G401.6 (cell line): ENCODE results near the gene OR1L6.

ENCODE experiments used
- FAIRE-seq: peaks from 2 replicates; lab custom pipeline; 2012; peaks lifted over from hg19 to GRCh38; lab: Jason Lieb, UNC

The OR1L6 gene, protein sequence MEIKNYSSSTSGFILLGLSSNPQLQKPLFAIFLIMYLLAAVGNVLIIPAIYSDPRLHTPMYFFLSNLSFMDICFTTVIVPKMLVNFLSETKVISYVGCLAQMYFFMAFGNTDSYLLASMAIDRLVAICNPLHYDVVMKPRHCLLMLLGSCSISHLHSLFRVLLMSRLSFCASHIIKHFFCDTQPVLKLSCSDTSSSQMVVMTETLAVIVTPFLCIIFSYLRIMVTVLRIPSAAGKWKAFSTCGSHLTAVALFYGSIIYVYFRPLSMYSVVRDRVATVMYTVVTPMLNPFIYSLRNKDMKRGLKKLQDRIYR

GRCh38 chr9:122742003-122742402 is at the start of gene OR1L6:
TSS of gene OR1L6 (plus strand) at chr9:122742303. CDS start at chr9:122749848, 7,545 bp downstream.
- FAIRE-seq: no peak

DNA sequence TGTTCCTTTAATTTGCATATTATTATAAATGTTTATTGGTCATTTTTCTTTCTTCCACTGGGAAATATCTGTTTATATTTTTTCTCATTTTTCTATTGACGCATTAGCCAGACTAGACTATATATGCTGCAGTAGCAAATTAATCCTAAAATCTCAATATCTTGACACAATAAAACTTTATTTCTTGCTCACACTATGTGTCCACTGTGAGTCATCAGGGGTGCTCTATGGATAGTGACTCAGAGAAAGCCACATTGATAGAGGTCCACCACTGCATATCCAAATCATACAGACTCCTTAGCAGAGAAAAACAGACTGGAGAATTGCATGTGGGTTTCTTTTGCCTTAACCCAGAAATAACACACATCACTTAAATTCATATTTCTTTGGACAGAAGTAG is 46.4 kb upstream of the OR1L6 start:
- FAIRE-seq: no peak

- FAIRE-seq: no peak
Measured at GRCh38 chr9:122718038-122718437, 24.1 kb upstream of the OR1L6 start.

- FAIRE-seq: no peak
Measured at GRCh38 chr9:122719218-122719617, 22.9 kb upstream of the OR1L6 start.

DNA sequence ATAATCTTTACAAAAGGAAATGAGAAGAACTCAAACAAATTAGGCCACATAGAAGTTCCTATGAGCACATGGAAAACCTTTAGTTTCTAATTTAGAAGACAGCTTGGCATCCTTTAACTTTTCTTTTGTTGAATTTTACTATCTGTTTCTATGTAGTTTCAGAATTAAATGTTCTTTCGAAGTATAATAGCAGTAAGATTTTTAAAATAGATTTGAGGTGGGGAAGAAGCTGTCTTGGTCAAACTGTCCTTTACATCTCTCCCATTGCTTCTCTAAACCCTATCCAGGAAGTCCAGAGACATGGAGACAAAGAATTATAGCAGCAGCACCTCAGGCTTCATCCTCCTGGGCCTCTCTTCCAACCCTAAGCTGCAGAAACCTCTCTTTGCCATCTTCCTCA is 18.4 kb upstream of the OR1L6 start, which contains the start of gene OR1L4:
Gene OR1L4, plus strand, starts transcription at position 301 of the 400 bp plus-strand sequence. Its CDS starts 0 bp downstream, at position 301.
- FAIRE-seq: no peak

GRCh38 chr9:122754825-122755224 is 12.7 kb downstream of the OR1L6 start:
- no peak for FAIRE-seq

DNA sequence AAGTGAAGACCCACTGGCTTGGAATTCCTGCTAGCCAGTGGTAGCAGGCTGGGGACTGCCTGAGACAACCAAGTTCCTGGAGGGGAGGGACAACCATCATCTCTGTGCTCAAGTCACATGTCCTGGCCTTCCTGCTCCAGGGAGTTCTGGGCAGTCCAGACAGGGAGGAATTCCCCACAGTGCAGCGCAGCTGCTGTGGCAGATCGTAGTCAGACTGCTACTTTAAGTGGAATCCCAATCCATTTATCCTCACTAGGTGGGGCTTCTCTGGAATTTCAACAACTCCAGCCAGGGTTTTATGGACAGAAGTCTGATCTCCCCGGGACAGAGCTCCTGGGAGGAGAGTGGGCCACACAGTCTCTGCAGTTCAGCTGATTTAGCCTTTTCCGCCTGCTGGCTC is 25.7 kb downstream of the OR1L6 start:
- FAIRE-seq: no peak

DNA sequence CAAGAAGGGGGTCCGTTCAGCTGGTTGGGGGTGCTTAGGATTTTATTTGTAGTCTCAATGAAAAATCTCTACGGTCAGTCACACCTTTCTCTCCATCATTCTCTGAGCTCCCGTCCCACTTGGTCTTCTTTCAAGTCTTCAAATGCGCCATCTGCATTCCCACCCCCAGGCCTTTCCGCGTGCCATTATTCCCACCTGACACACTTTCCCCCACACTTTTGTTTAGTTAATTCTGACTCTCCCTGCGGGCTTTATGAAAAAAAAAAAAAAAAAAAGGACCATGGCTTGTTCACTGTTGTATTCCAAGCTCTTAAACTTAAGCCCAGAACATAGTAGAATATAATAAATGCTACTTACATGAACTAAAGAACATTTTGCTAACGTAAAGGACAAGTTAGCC is 34.9 kb downstream of the OR1L6 start:
- FAIRE-seq: no peak

DNA sequence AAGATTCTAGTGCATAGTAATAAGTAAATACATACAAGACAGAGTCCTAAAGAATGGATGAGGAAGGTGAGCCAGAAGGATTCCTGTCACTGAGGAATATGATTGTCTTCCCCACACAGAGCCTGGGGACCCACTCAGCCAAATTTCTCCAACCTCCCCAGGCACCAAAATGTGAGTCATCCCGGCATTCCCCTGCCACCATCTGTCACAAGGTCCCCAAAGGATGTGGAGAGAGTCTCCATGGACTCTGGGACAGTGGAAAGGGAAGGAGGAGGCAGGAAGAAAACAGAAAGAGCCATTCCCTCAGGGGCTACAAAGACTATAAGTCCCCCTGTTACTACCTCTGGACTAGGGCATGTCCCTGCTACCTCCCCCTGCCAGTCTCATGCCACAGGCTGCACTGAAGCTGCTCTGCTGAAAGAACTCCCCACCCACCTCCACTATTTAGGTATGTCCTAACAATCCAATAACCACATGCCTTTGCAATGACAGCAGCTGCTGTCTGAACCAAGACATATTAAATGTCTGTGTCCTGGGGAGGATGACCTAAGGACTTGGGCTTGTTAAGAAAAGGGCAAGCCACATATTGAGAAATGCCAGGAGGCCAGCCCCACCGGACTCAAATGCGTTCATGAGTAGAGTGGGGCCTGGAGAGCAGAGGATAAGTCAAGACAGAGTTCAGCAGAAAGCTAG is 36.0 kb downstream of the OR1L6 start:
- FAIRE-seq: no peak

DNA sequence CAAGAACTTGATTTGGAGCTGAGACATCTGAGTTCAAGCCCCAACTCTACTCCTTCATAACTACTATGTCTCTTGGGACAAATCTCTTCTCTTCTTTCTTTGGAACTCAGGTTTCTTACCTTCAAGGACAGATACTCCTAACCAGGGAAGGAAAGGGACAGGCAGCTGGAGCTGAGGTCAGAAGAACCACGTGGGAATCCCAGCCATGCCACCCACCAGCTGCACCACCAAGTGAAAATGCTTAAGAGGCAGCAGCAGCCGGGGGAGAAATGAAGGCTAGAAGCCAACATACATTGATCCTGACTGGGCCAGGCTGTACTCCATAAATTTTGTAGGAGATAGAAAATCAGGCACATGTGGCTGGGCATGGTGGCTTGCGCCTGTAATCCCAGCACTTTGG is 37.1 kb downstream of the OR1L6 start:
- no peak for FAIRE-seq

DNA sequence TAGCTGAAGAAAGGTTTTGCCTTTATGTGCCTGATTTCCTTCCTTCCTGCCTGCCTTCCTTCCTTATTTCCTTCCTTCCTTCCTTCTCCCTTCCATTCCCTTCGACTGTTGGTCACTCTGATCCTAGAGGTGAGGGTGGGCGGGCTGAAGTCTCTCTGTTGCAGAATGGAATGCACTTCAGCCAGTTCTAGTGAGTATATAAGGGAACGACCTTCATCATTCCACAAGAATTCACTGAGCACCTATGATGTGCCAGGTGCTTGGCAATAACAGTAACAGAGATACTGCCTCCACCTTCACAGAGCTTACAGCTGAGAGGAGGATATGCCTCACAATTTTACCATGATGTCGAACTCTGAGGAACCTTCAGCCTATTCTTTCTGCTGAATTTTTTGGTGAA is 37.9 kb downstream of the OR1L6 start:
- no peak for FAIRE-seq

DNA sequence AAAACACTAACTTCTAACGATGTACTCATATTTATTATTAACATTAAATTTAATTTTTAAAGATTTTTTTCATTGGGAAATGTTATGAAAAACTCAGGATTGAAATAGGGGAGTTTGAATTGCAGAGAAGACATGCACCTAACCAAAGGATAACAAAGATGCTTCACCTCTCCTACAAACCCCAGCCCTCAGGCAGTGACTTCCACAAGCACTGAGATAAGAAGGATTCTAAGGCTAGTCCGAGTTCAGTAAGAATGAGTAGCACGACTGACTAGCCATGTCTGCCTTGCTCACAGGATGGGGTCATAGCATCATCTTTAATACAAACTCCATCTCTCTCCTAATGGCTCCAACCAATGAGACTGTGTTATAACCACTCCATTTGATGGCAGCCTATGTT is 39.6 kb downstream of the OR1L6 start:
- FAIRE-seq: no peak

DNA sequence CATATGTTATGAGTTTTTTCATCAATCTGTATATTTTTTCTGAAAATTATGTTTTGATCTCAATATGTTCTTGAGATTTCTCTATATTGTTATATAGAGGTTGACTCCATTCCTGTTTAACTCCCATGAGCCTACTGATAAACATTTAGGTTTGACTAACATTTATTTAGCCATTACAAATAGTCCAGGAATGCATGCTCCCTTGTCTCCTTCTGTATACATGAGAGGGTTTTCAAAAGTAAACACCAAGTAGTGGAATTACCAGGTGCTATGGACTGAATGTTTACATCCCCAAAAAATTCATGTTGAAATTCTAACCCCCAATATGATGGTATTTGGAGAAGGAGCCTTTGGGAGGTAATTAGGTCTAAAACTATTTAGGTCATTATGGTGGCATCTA is 43.2 kb downstream of the OR1L6 start:
- no peak for FAIRE-seq

GRCh38 chr9:122786338-122786737 is 44.2 kb downstream of the OR1L6 start:
- no peak for FAIRE-seq

DNA sequence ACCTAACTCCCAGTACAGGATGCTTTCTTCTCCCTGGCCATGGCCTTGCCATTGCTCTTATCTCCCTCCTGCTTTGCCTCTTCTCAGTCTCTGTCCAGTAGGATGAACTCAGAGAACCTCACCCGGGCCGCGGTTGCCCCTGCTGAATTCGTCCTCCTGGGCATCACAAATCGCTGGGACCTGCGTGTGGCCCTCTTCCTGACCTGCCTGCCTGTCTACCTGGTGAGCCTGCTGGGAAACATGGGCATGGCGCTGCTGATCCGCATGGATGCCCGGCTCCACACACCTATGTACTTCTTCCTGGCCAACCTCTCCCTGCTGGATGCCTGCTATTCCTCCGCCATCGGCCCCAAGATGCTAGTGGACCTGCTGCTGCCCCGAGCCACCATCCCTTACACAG is 46.7 kb downstream of the OR1L6 start, which contains the start of gene OR5C1:
Gene OR5C1, plus strand, starts transcription at position 103 of the 400 bp plus-strand sequence. Its CDS starts 0 bp downstream, at position 103.
- FAIRE-seq: no peak

- FAIRE-seq: no peak
Measured at GRCh38 chr9:122789256-122790046, 47.3 kb downstream of the OR1L6 start.

DNA sequence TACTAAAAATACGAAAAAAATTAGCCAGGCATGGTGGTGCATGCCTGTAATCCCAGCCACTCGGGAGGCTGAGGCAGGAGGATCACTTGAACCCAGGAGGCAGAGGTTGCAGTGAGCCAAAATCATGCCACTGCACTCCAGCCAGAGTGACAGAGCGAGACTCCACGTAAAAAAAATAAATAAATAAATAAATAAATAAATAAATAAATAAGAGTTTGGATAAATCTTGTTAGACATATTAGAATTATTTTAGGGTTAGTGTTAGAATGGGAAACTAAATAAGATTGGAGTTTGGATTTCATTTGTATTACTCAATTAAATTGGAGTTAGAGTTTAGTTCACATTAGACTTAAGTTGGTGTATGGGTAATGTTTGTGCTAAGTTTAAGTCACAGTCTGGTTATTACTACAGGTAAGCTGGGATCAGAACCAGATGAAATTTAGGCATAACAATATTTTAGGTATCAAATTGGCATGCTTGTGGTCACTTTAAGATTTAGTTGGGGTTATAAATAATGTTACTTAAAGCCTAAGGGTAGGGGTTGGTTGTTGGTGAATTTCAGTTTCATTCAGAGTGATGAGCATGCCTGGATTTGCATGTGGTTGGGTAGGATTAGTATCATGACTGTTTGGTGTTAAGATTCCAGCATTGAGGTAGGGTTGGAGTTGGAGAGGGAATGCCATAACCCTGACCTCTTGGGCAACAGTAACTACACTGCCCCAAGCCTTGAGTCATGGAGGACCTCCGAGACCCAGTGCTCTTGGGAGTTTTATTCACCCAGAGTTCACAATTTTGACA is 50.0 kb downstream of the OR1L6 start:
- FAIRE-seq: no peak

GRCh38 chr9:122797316-122798063 is 55.4 kb downstream of the OR1L6 start:
- FAIRE-seq: no peak
